ENCODE results near the gene INSL3. TPM values are rescaled to one million over a fixed set of nuclear protein-coding genes. Genes with fewer than 3 reads are reported as not detected.

INSL3 gene
- total RNA-seq, 1 experiment from 2014 or later: not detected

- Histone ChIP-seq H3K27ac (ENCODE audit: low read depth, low read length, poor library complexity, severe bottlenecking) (no peak overlapping the region), H3K4me3 (ENCODE audit: low read depth, low read length, poor library complexity, severe bottlenecking) (no peak overlapping the region), H3K36me3 (ENCODE audit: insufficient read depth, low read length, poor library complexity, severe bottlenecking) (no peaks in the 10 kb centered on the region), H3K9me3 (ENCODE audit: low read depth, low read length, poor library complexity, severe bottlenecking) (no peaks in the 10 kb centered on the region), H3K4me1 (ENCODE audit: insufficient read depth, low read length, poor library complexity, severe bottlenecking) (peaks cover 26% of the 10 kb centered on the region), H3K27me3 (replicated peaks; ENCODE audit: insufficient read depth, low read depth, low read length, poor library complexity) (peaks cover 17% of the 10 kb centered on the region)
- POLR2A ChIA-PET (ENCODE audit: low non-redundant PET): no interaction called here
- TF ChIP-seq, protein P1, sequence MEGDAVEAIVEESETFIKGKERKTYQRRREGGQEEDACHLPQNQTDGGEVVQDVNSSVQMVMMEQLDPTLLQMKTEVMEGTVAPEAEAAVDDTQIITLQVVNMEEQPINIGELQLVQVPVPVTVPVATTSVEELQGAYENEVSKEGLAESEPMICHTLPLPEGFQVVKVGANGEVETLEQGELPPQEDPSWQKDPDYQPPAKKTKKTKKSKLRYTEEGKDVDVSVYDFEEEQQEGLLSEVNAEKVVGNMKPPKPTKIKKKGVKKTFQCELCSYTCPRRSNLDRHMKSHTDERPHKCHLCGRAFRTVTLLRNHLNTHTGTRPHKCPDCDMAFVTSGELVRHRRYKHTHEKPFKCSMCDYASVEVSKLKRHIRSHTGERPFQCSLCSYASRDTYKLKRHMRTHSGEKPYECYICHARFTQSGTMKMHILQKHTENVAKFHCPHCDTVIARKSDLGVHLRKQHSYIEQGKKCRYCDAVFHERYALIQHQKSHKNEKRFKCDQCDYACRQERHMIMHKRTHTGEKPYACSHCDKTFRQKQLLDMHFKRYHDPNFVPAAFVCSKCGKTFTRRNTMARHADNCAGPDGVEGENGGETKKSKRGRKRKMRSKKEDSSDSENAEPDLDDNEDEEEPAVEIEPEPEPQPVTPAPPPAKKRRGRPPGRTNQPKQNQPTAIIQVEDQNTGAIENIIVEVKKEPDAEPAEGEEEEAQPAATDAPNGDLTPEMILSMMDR (conservative IDR thresholded peaks at IDR 0.05; ENCODE audit: low read depth, low read length): no peak
- TF ChIP-seq EZH2 (IDR thresholded peaks at IDR 0.05; ENCODE audit: borderline replicate concordance, low read depth, low read length, poor library complexity, severe bottlenecking): no peak
- no TSS peak for BruUV-seq (replicated peaks)
- intact Hi-C loops (cut with micrococcal nuclease; ENCODE audit: unreplicated experiment): loop anchor here (10.0 kb wide), 1 partner anchor 59 kb away; the partner anchor contains the start of gene RPL18A
- no peak for DNase-seq (ENCODE audit: low spot score)
- CTCF ChIA-PET: no interaction called here
These were observed 25.8 kb downstream of the INSL3 start for GRCh38 chr19:17795495-17795856.

DNA sequence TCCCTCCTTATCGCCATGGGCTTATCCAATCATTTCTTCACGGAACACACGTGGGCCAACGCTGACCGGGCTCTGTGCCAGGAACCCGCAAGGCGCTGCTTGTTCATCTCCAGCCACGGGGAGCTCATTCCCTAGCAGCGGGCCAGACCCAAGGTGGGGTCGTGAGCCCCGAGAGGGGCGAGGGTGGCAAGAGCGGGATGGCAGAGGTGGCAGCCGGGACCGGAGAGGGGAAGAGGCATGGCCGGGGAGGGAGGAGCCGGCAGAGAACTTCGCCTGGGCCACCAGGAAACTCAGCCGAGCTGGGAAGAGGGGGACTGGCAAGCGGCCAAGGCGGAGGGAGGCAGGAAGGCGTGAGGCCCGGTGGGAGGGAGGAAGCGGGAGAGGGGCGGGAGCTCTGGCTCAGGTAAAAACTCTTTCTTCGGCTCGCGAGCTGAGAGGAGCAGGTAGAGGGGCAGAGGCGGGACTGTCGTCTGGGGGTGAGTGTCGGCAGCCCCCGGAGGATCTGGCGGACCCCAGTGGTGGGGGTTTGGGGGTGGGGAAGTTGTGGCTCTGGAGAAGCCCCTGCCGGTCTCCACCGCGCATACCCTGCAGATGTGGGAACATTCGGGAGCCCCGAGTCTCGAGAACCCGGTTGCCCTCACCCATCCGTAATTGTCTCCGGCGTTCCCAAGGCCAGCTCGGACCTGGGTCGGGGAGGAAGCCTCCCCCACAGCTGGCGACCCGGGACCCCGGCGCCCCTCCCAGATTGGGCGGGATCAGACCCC is 26.4 kb downstream of the INSL3 start, which contains the start of gene B3GNT3:
TSS of gene B3GNT3 (plus strand) at position 408 of the 764 bp plus-strand sequence. CDS start 12,670 bp downstream, outside the sequence.
- H3K27ac ChIP-seq (ENCODE audit: low read depth, low read length, poor library complexity, severe bottlenecking): no peak within 1 kb of the TSS
- ChIA-PET POLR2A (ENCODE audit: low non-redundant PET) (no interaction called here), CTCF (no interaction called here)
- intact Hi-C loops (cut with micrococcal nuclease; ENCODE audit: unreplicated experiment): loop anchor here (10.0 kb wide), 1 partner anchor 60 kb away; the partner anchor contains the start of gene RPL18A
- TF ChIP-seq, protein P1 (conservative IDR thresholded peaks at IDR 0.05; ENCODE audit: low read depth, low read length): no peak
- TF ChIP-seq EZH2 (IDR thresholded peaks at IDR 0.05; ENCODE audit: borderline replicate concordance, low read depth, low read length, poor library complexity, severe bottlenecking): no peak
- H3K4me3 ChIP-seq (ENCODE audit: low read depth, low read length, poor library complexity, severe bottlenecking): peak within 1 kb of the TSS; percentile 19
- H3K4me1 ChIP-seq (ENCODE audit: insufficient read depth, low read length, poor library complexity, severe bottlenecking): peaks cover 26% of the 10 kb centered on the region
- H3K36me3 ChIP-seq (ENCODE audit: insufficient read depth, low read length, poor library complexity, severe bottlenecking): no peaks in the 10 kb centered on the region
- H3K9me3 ChIP-seq (ENCODE audit: low read depth, low read length, poor library complexity, severe bottlenecking): no peaks in the 10 kb centered on the region
- BruUV-seq (replicated peaks): no TSS peak
- peaks cover 17% of the 10 kb centered on the region for H3K27me3 ChIP-seq (replicated peaks; ENCODE audit: insufficient read depth, low read depth, low read length, poor library complexity)
- DNase-seq (ENCODE audit: low spot score): peak; percentile 69

- POLR2A ChIA-PET (ENCODE audit: low non-redundant PET): no interaction called here
- no peaks in the 10 kb centered on the region for H3K9me3 ChIP-seq (ENCODE audit: low read depth, low read length, poor library complexity, severe bottlenecking)
- no peak overlapping the region for H3K27ac ChIP-seq (ENCODE audit: low read depth, low read length, poor library complexity, severe bottlenecking)
- no peak for DNase-seq (ENCODE audit: low spot score)
- H3K27me3 ChIP-seq (replicated peaks; ENCODE audit: insufficient read depth, low read depth, low read length, poor library complexity): peaks cover 17% of the 10 kb centered on the region
- no TSS peak for BruUV-seq (replicated peaks)
- intact Hi-C loops (cut with micrococcal nuclease; ENCODE audit: unreplicated experiment): loop anchor here (10.0 kb wide), 1 partner anchor 60 kb away; the partner anchor contains the start of gene RPL18A
- CTCF ChIA-PET: no interaction called here
- no peak overlapping the region for H3K4me3 ChIP-seq (ENCODE audit: low read depth, low read length, poor library complexity, severe bottlenecking)
- peaks cover 26% of the 10 kb centered on the region for H3K4me1 ChIP-seq (ENCODE audit: insufficient read depth, low read length, poor library complexity, severe bottlenecking)
- no peak for TF ChIP-seq EZH2 (IDR thresholded peaks at IDR 0.05; ENCODE audit: borderline replicate concordance, low read depth, low read length, poor library complexity, severe bottlenecking)
- TF ChIP-seq, protein P1 (conservative IDR thresholded peaks at IDR 0.05; ENCODE audit: low read depth, low read length): no peak
- no peaks in the 10 kb centered on the region for H3K36me3 ChIP-seq (ENCODE audit: insufficient read depth, low read length, poor library complexity, severe bottlenecking)
These were observed 26.9 kb downstream of the INSL3 start for GRCh38 chr19:17794412-17794730.
